Panc1 (cell line): Measurements from ENCODE around the gene ROCK2.

Experiments
- POLR2AphosphoS5 ChIP-seq: IDR thresholded peaks from 2 replicates; pipeline ENCODE4 v1.6.1; 2012; ENCODE audit warnings: mild to moderate bottlenecking, low read depth, low read length, moderate library complexity
- SIN3A ChIP-seq: IDR thresholded peaks from 2 replicates; pipeline ENCODE4 v1.6.1; 2012; ENCODE audit warnings: low read depth, mild to moderate bottlenecking, low read length, moderate library complexity, borderline replicate concordance; ENCODE audit not compliant: insufficient read depth

- TF ChIP-seq POLR2AphosphoS5 (no peak), SIN3A (no peak)
Observed at GRCh38 chr2:11348209-11348749, 3.8 kb upstream of the ROCK2 start.
